ENCODE measurements around the gene ACER3.

GRCh38 chr11:77062924-77063323 lies 202.2 kb downstream of the ACER3 start:
- TF ChIP-seq CTCF (IDR thresholded peaks at IDR 0.05; ENCODE audit: low read depth, low read length, missing input control): peak; percentile 31
- peak; percentile 20 for TF ChIP-seq YY1 (IDR thresholded peaks at IDR 0.05)
- no peak for TF ChIP-seq JUND (IDR thresholded peaks at IDR 0.05)
- no peak for TF ChIP-seq MAX (IDR thresholded peaks at IDR 0.05)
- TF ChIP-seq REST (IDR thresholded peaks at IDR 0.05): no peak
- TF ChIP-seq HNF4A (conservative IDR thresholded peaks at IDR 0.05): no peak
- TF ChIP-seq EGR1 (IDR thresholded peaks at IDR 0.05; ENCODE audit: low read depth in 2 of 2): no peak

Data from liver (tissue), 3 donors.